HEK293 (cell line): ENCODE results near the gene PDZD8.

Experiments
- CTCF ChIP-seq: fragments of 450-650 bp; formaldehyde crosslinking; IDR thresholded peaks from 2 replicates; pipeline ENCODE4 v1.5.1; 2016; ENCODE audit warnings: missing biosample characterization, missing genetic modification characterization
- ZBTB8A ChIP-seq: fragments of 450-650 bp; formaldehyde crosslinking; IDR thresholded peaks from 2 replicates; pipeline ENCODE4 v1.5.1; 2016; ENCODE audit warnings: missing biosample characterization, missing genetic modification characterization
- ZNF266 ChIP-seq: fragments of 450-650 bp; formaldehyde crosslinking; IDR thresholded peaks from 2 replicates; pipeline ENCODE4 v1.5.1; 2016; ENCODE audit warnings: missing biosample characterization, missing genetic modification characterization, low read depth
- ZNF274 ChIP-seq, 2 experiments: fragments of 200-500 bp in 1 of 2; fragments of 450-650 bp in 1 of 2; sonication (Bioruptor generic) in 1 of 2; formaldehyde crosslinking in 1 of 2; IDR thresholded peaks; 2 replicates each; pipeline versions ENCODE4 v1.5.1 to v1.6.1; 2014 to 2016; ENCODE audit warnings: borderline replicate concordance in 1 of 2, inconsistent platforms in 1 of 2, low read length in 1 of 2, missing biosample characterization in 1 of 2, missing genetic modification characterization in 1 of 2
- ZNF324 ChIP-seq: fragments of 450-650 bp; formaldehyde crosslinking; IDR thresholded peaks from 2 replicates; pipeline ENCODE4 v1.5.1; 2016; ENCODE audit warnings: missing biosample characterization, missing genetic modification characterization
- ZNF518A ChIP-seq: fragments of 450-650 bp; formaldehyde crosslinking; conservative IDR thresholded peaks from 2 replicates; pipeline ENCODE4 v1.5.1; 2016; ENCODE audit warnings: low read depth, missing biosample characterization, missing genetic modification characterization
- ZNF561 ChIP-seq: fragments of 450-650 bp; IDR thresholded peaks from 2 replicates; pipeline ENCODE4 v1.5.1; 2018; ENCODE audit warnings: missing biosample characterization, missing genetic modification characterization, borderline replicate concordance
- ZNF837 ChIP-seq: fragments of 450-650 bp; formaldehyde crosslinking; IDR thresholded peaks from 2 replicates; pipeline ENCODE4 v1.5.1; 2016; ENCODE audit warnings: missing biosample characterization, missing genetic modification characterization
- ZSCAN5A ChIP-seq: fragments of 450-650 bp; formaldehyde crosslinking; IDR thresholded peaks from 2 replicates; pipeline ENCODE4 v1.5.1; 2016; ENCODE audit warnings: missing biosample characterization, missing genetic modification characterization

- no peak for TF ChIP-seq CTCF (tag by site-specific recombination)
- TF ChIP-seq ZNF274 (IDR thresholded peaks at IDR 0.05; ENCODE audit: low read length): no peak
- no peak for TF ChIP-seq ZNF274 (tag by site-specific recombination; IDR thresholded peaks at IDR 0.05; ENCODE audit: borderline replicate concordance)
- TF ChIP-seq ZNF518A (tag by site-specific recombination): no peak
- no peak for TF ChIP-seq ZSCAN5A (tag by site-specific recombination)
- no peak for TF ChIP-seq ZNF324 (tag by site-specific recombination)
- no peak for TF ChIP-seq ZBTB8A (tag by site-specific recombination)
- no peak for TF ChIP-seq ZNF266 (tag by site-specific recombination)
- no peak for TF ChIP-seq ZNF837 (tag by site-specific recombination)
- TF ChIP-seq ZNF561: no peak
These were observed 33.5 kb upstream of the PDZD8 start for GRCh38 chr10:117408436-117409384.
